Adipocyte (in vitro differentiated cells): ENCODE results near the gene PRKCH.

Experiments used
- DNase-seq: peaks from one replicate; pipeline ENCODE4 v3.0.0-alpha.2; 2015; ENCODE audit warnings: low read depth
- H3K27me3 ChIP-seq: replicated peaks from 2 replicates; pipeline ENCODE4 v1.7.0; 2013; ENCODE audit warnings: mild to moderate bottlenecking, low read length, moderate library complexity; ENCODE audit not compliant: control insufficient read depth, insufficient read depth
- H3K36me3 ChIP-seq: 2 replicates; pipeline ENCODE4 v1.7.0; 2013; ENCODE audit warnings: low read length, mild to moderate bottlenecking, moderate library complexity; ENCODE audit not compliant: control insufficient read depth, insufficient read depth, severe bottlenecking
- H3K4me1 ChIP-seq: 2 replicates; pipeline ENCODE4 v1.7.0; 2013; ENCODE audit warnings: mild to moderate bottlenecking, low read length, moderate library complexity; ENCODE audit not compliant: control insufficient read depth, insufficient read depth
- H3K4me3 ChIP-seq: 2 replicates; pipeline ENCODE4 v1.7.0; 2013; ENCODE audit warnings: mild to moderate bottlenecking, low read length, moderate library complexity
- H3K9ac ChIP-seq: 2 replicates; pipeline ENCODE4 v1.7.0; 2013; ENCODE audit warnings: mild to moderate bottlenecking, low read length, moderate library complexity
- H3K9me3 ChIP-seq: 2 replicates; pipeline ENCODE4 v1.7.0; 2013; ENCODE audit warnings: mild to moderate bottlenecking, low read length, moderate library complexity; ENCODE audit not compliant: control insufficient read depth

Gene PRKCH

GRCh38 chr14:61488417-61489401, 167.3 kb downstream of the PRKCH start:
- H3K36me3 ChIP-seq, result no peaks in the 10 kb centered on the region
- no peak overlapping the region for H3K9ac ChIP-seq
- no peaks in the 10 kb centered on the region for H3K9me3 ChIP-seq
- H3K4me1 ChIP-seq, result peaks cover 53% of the 10 kb centered on the region
- no peak overlapping the region for H3K4me3 ChIP-seq
- H3K27me3 ChIP-seq, result no peaks in the 10 kb centered on the region
- no peak for DNase-seq

GRCh38 chr14:61489512-61489911, 168.1 kb downstream of the PRKCH start:
- Histone ChIP-seq H3K9me3 (no peaks in the 10 kb centered on the region), H3K36me3 (no peaks in the 10 kb centered on the region), H3K27me3 (no peaks in the 10 kb centered on the region), H3K9ac (no peak overlapping the region), H3K4me3 (no peak overlapping the region), H3K4me1 (peaks cover 60% of the 10 kb centered on the region)
- no peak for DNase-seq

- no peaks in the 10 kb centered on the region for H3K9me3 ChIP-seq
- H3K36me3 ChIP-seq, result no peaks in the 10 kb centered on the region
- H3K9ac ChIP-seq, result no peak overlapping the region
- peaks cover 60% of the 10 kb centered on the region for H3K4me1 ChIP-seq
- DNase-seq, result no peak
- H3K27me3 ChIP-seq, result no peaks in the 10 kb centered on the region
- H3K4me3 ChIP-seq, result no peak overlapping the region
These were observed 168.6 kb downstream of the PRKCH start for GRCh38 chr14:61489932-61490331.

GRCh38 chr14:61491224-61491623, 169.8 kb downstream of the PRKCH start:
- H3K4me1 ChIP-seq, result peaks cover 60% of the 10 kb centered on the region
- H3K9ac ChIP-seq, result no peak overlapping the region
- no peaks in the 10 kb centered on the region for H3K27me3 ChIP-seq
- DNase-seq, result no peak
- H3K4me3 ChIP-seq, result no peak overlapping the region
- H3K36me3 ChIP-seq, result no peaks in the 10 kb centered on the region
- H3K9me3 ChIP-seq, result no peaks in the 10 kb centered on the region

DNA sequence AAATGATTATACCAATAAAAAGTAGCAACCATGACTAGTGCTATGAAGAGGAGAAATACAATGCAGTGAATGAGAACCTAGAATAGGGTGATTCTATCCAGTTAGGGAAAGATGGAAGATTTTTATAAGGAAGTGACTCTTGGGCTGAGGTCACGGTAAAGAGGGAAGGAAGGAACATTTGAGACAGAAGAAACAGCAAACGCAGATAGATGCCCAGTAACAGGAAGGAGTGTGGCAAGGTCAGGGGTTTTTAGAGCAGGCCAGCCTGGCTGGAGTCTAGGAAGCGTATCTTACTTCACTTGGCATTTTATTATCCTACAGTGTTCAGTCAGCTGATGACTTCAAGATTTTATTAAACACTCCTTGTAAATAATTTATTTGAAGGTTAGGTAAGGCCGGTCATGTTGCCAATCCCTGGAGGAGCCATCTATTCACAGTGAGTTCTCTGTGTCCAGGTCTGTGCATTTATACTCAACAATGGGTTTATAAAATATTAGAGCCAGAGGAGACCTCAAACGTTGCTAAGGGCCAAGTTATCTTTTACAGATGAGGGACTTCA, 170.6 kb downstream of the PRKCH start:
- H3K4me1 ChIP-seq, result peaks cover 60% of the 10 kb centered on the region
- no peaks in the 10 kb centered on the region for H3K27me3 ChIP-seq
- H3K9ac ChIP-seq, result no peak overlapping the region
- no peaks in the 10 kb centered on the region for H3K9me3 ChIP-seq
- no peak for DNase-seq
- H3K4me3 ChIP-seq, result no peak overlapping the region
- H3K36me3 ChIP-seq, result no peaks in the 10 kb centered on the region

DNA sequence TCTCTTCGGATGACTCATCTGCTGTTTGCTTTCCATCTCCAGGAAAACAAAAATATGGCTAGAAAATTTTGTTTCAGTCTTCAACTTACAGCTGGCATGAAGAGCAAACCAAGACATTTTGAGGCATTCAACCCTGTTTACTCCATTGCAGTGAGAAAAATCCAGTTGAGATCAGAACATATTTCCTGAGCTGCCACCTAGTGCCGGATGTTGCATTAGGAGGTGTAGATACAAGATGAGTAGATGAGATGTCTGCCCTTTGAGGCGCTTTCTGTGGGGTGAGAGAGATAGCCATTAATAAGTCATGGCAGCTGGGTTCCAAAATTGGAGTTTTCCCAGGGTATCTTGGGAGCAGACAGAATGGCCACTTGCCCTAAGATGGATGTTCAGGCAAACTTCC, 171.1 kb downstream of the PRKCH start:
- H3K27me3 ChIP-seq, result no peaks in the 10 kb centered on the region
- peaks cover 60% of the 10 kb centered on the region for H3K4me1 ChIP-seq
- H3K9ac ChIP-seq, result peak overlapping the region; percentile 2
- H3K9me3 ChIP-seq, result no peaks in the 10 kb centered on the region
- DNase-seq, result no peak
- H3K36me3 ChIP-seq, result no peaks in the 10 kb centered on the region
- H3K4me3 ChIP-seq, result no peak overlapping the region

DNA sequence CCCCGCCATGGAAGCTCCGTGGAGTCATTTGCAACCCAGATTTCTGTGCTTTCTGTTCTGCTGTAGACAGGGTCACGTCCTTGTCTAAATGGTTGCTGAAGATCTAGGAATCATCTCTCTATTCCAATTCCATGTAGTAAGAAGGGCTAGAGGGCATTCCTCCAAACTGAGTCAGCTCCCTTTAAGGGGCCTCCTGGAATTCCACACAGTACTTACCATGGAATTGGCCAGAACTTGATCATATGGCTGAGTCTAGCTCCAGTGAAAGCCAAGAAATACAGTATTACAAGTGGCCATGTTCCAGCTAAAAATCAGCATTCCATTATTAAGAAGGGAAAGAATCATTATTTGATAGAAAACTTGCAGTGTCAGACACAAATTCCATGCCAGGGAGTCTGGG, 171.9 kb downstream of the PRKCH start:
- Histone ChIP-seq H3K4me1 (peaks cover 61% of the 10 kb centered on the region), H3K36me3 (no peaks in the 10 kb centered on the region), H3K4me3 (peak overlapping the region; percentile 22), H3K9me3 (no peaks in the 10 kb centered on the region), H3K9ac (no peak overlapping the region), H3K27me3 (no peaks in the 10 kb centered on the region)
- peak; percentile 82 for DNase-seq

DNA sequence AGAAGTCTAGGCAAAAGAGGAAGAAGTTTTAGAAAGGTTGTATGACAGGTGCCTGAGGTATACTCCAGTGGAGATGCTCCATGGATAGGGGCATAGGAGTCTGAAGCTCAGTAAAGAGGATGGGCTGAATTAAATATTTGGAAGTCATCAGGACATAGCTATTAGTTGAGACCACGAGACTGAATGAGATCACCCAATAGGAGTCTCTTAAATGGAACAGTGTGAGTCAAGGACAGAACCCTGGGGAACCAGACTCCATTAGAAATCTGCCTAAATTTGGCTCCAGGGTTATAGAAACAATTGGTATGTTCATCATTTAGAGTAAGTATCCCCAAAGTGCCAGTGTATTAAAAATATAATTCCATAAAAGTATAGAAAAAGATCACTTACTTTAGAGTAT, 172.6 kb downstream of the PRKCH start:
- no peaks in the 10 kb centered on the region for H3K36me3 ChIP-seq
- no peaks in the 10 kb centered on the region for H3K9me3 ChIP-seq
- DNase-seq, result no peak
- no peaks in the 10 kb centered on the region for H3K27me3 ChIP-seq
- peak overlapping the region; percentile 22 for H3K4me3 ChIP-seq
- no peak overlapping the region for H3K9ac ChIP-seq
- peaks cover 61% of the 10 kb centered on the region for H3K4me1 ChIP-seq

GRCh38 chr14:61495809-61496208, 174.4 kb downstream of the PRKCH start:
- no peak overlapping the region for H3K9ac ChIP-seq
- peaks cover 49% of the 10 kb centered on the region for H3K4me1 ChIP-seq
- no peak overlapping the region for H3K4me3 ChIP-seq
- no peaks in the 10 kb centered on the region for H3K36me3 ChIP-seq
- H3K27me3 ChIP-seq, result no peaks in the 10 kb centered on the region
- no peaks in the 10 kb centered on the region for H3K9me3 ChIP-seq
- no peak for DNase-seq

DNA sequence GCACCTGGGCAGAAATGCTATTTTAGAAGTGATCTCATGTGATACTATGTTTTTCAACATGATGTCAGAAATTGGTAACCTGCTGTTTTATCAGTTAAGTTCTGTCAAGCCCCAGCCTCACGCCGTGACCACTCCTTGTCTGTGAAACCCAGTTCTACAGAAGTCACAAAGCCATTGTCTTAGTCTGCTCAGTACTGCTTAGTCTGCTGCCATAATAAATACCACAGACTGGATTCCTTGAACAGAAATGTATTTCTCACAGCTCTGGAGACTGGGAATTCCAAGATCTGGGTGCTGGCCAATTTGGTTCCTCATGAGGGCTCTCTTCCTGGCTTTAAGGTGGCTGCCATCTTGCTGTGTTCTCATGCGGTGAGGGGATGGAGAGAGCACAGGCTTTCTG, 176.9 kb downstream of the PRKCH start:
- DNase-seq, result no peak
- H3K27me3 ChIP-seq, result no peaks in the 10 kb centered on the region
- H3K4me3 ChIP-seq, result no peak overlapping the region
- peaks cover 33% of the 10 kb centered on the region for H3K4me1 ChIP-seq
- no peaks in the 10 kb centered on the region for H3K9me3 ChIP-seq
- H3K9ac ChIP-seq, result peak overlapping the region; percentile 76
- H3K36me3 ChIP-seq, result no peaks in the 10 kb centered on the region

DNA sequence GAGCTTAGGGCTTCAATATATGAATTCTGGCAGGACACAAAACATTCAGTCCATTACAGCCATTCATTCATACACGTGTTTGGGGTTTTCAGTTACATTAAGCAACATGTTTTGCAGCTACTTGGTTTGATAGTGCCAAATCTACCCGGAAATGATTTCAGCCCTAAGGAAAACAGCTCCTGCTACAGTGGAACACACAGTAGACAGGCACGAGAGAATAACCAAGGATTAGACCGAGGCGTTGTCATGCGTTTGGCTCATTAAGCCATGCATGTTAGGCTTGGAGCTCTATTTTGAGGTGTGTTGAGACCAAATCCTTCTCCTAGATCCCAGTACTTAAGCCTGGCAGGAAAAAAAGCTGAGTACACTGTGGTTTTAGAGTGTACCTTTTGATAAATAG, 177.4 kb downstream of the PRKCH start:
- Histone ChIP-seq H3K4me1 (peaks cover 33% of the 10 kb centered on the region), H3K36me3 (no peaks in the 10 kb centered on the region), H3K9ac (peak overlapping the region; percentile 76), H3K4me3 (no peak overlapping the region), H3K27me3 (no peaks in the 10 kb centered on the region), H3K9me3 (no peaks in the 10 kb centered on the region)
- DNase-seq, result peak; percentile 50
